Testis (tissue), 3 donors: ENCODE data around the gene EIF4E1B. TPM values are rescaled to one million over a fixed set of nuclear protein-coding genes. Genes with fewer than 3 reads are reported as not detected.
A peak's percentile ranks its signal among the peaks of the same experiment; 100 is the strongest.

Experiments used
- DNase-seq: peaks from one replicate; pipeline ENCODE4 v3.0.0-alpha.2; 2019
- H3K27ac ChIP-seq, 2 donors: fragments of 200-600 bp; sonication (generic); one replicate each; pipeline ENCODE4 v1.5.1; 2019
- H3K27me3 ChIP-seq: fragments of 200-600 bp; sonication (generic); one replicate; pipeline ENCODE4 v1.5.1; 2019
- H3K36me3 ChIP-seq: fragments of 200-600 bp; sonication (generic); one replicate; pipeline ENCODE4 v1.5.1; 2017; ENCODE audit warnings: low read depth; ENCODE audit errors: missing control alignments
- H3K4me1 ChIP-seq: fragments of 200-600 bp; sonication (generic); one replicate; pipeline ENCODE4 v1.5.1; 2019
- H3K4me3 ChIP-seq, 2 donors: fragments of 200-600 bp; sonication (generic); one replicate each; pipeline ENCODE4 v1.5.1; 2017 to 2019
- H3K9me3 ChIP-seq: fragments of 200-600 bp; sonication (generic); one replicate; pipeline ENCODE4 v1.5.1; 2017
- POLR2A ChIP-seq: fragments of 450-650 bp; IDR thresholded peaks from one replicate; pipeline ENCODE4 v1.6.1; 2017; ENCODE audit warnings: antibody characterized with exemption, mild to moderate bottlenecking, moderate library complexity
- WGBS, 2 donors: methylation state at CpG; one replicate each; pipeline ENCODE4 v1.1.5; 2018; 5-methylcytosine and 5-hydroxymethylcytosine counted together
- intact Hi-C: fragments of 100-400 bp; cut with DNase I; formaldehyde crosslinking; loops from one replicate; pipeline ENCODE4 v1.15.1; 2023; ENCODE audit warnings: low total_unique reads
- polyA plus RNA-seq: library from polyadenylated mRNA; stranded (reverse); fragments of 350-450 nt; fragmentation: Illumina TruSeq; extraction: RNeasy Lipid Tissue Mini Kit (QIAGEN cat#74804); gene quantifications from one replicate; pipeline ENCODE4 v1.2.3, GENCODE V29; 2014; ENCODE audit warnings: low read depth, low replicate concordance; ENCODE audit not compliant: insufficient read depth
- total RNA-seq, 2 donors: library from RNA; depleted of rRNA; stranded (reverse); fragments of >200 nt; gene quantifications; one replicate each; pipeline ENCODE4 v1.2.3, GENCODE V29; 2016
- TF ChIP-seq, protein P1 (sequence below), 3 experiments: fragments of 450-650 bp in 2 of 3; fragments of 200-600 bp in 1 of 3; sonication (generic) in 1 of 3; IDR thresholded peaks; one replicate each; pipeline ENCODE4 v1.5.1; 2016 to 2019; ENCODE audit warnings: antibody characterized with exemption in 3 of 3, mild to moderate bottlenecking in 2 of 3, moderate library complexity in 1 of 3

EIF4E1B gene
- total and polyA plus RNA-seq, 3 donors from 2014 or later, result 0.99 to 2.4 (median 1.0) TPM

DNA sequence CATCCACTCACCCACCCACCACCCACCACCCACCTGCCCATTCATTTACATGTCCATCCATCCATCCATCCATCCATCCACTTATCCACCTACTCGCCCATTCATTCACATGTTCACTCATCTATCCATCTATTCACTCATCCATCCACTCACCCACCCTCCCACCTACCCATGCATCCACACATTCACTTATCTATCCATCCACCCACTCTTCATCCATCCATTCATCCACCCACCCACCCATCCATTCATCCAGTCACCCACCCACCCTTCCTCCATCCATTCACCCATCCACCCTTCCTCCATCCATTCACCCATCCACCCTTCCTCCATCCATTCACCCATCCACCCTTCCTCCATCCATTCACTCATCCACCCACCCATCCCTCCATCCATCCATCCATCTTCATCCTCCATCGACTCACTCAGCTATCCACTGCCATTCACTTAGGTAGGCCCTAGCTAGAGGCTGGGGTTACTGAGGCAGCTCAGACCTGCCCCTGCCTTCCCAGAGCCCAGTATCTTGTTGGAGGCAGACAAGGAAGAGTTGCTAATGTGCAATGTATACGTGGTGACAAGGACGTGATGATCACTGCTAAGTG, 29.5 kb downstream of the EIF4E1B start:
- WGBS, 2 donors, result 72 to 81% methylated on average over 3 to 4 of the region's 4 CpGs
- no peak for DNase-seq
- H3K36me3 ChIP-seq, result no peaks in the 10 kb centered on the region
- intact Hi-C loops, result no loop called here
- no peak overlapping the region for H3K4me3 ChIP-seq
- H3K27ac ChIP-seq, result no peak overlapping the region
- no peaks in the 10 kb centered on the region for H3K27me3 ChIP-seq
- no peaks in the 10 kb centered on the region for H3K9me3 ChIP-seq
- no peaks in the 10 kb centered on the region for H3K4me1 ChIP-seq
- no peak for TF ChIP-seq POLR2A
- TF ChIP-seq, protein P1, sequence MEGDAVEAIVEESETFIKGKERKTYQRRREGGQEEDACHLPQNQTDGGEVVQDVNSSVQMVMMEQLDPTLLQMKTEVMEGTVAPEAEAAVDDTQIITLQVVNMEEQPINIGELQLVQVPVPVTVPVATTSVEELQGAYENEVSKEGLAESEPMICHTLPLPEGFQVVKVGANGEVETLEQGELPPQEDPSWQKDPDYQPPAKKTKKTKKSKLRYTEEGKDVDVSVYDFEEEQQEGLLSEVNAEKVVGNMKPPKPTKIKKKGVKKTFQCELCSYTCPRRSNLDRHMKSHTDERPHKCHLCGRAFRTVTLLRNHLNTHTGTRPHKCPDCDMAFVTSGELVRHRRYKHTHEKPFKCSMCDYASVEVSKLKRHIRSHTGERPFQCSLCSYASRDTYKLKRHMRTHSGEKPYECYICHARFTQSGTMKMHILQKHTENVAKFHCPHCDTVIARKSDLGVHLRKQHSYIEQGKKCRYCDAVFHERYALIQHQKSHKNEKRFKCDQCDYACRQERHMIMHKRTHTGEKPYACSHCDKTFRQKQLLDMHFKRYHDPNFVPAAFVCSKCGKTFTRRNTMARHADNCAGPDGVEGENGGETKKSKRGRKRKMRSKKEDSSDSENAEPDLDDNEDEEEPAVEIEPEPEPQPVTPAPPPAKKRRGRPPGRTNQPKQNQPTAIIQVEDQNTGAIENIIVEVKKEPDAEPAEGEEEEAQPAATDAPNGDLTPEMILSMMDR (IDR thresholded peaks at IDR 0.05), result no peak

DNA sequence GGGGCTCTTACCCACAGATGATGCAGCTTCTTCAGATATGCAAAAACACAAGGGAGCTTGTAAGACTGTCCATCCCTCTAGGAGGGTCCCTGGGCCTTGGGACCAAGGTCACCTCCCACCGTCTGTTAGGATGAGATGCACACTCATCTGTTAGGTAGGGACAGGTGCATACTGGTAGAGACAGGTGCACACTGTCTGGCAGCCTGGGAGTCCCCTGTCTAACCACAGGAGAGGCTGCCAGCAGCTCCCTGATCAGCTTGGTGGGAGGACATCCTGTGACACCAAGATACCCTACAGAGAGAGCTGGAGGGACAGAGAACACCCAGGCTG, 30.0 kb downstream of the EIF4E1B start:
- no peaks in the 10 kb centered on the region for H3K4me1 ChIP-seq
- WGBS, 2 donors, result 40 to 80% methylated on average over 1 of the region's 1 CpG

DNA sequence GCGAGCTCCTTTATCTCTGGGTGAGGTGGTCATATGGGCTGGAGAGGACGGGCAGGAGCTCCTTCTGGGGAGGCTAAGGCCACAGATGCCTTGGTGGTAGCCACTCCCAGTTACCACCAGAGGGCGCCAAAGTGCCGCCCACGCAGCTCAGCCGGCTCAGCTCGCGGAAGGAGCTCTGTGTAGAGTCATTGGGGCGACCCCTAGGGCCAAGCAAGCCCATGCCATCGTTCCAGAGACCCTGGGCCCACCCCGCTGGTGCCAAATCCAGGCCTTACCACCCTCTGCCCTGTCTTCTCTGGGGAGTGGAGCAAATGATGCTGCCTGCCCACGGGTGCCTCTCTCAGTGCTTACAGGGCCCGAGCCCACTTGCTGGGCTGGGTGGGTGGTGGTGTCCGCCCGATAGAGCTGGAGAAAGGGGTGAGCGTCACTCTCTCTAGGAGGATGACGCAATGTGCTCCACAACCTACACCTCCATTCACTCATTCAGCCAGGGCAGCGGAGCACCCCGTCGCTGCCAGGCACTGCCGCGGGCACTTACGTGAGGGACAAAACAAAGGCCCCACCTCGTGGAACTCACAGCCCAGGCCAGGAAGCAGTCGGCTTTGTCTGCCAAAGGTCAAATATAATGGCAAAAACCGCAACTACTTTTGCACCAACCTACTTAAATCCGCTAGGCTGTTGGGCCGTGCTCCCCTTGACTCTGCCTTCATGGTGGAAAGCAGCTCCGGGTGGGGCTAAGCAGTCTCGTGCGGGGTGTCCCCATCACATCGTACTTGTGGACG, 30.6 kb downstream of the EIF4E1B start:
- intact Hi-C loops, result no loop called here
- H3K36me3 ChIP-seq, result no peaks in the 10 kb centered on the region

More for the DNA sequence above, 30.0 kb downstream of the EIF4E1B start:
- DNase-seq, result no peak
- Histone ChIP-seq H3K36me3 (no peaks in the 10 kb centered on the region), H3K27ac (no peak overlapping the region), H3K4me3 (no peak overlapping the region), H3K27me3 (no peaks in the 10 kb centered on the region), H3K9me3 (no peaks in the 10 kb centered on the region)
- intact Hi-C loops, result no loop called here
- no peak for TF ChIP-seq POLR2A
- TF ChIP-seq, protein P1 (IDR thresholded peaks at IDR 0.05), result no peak

DNA sequence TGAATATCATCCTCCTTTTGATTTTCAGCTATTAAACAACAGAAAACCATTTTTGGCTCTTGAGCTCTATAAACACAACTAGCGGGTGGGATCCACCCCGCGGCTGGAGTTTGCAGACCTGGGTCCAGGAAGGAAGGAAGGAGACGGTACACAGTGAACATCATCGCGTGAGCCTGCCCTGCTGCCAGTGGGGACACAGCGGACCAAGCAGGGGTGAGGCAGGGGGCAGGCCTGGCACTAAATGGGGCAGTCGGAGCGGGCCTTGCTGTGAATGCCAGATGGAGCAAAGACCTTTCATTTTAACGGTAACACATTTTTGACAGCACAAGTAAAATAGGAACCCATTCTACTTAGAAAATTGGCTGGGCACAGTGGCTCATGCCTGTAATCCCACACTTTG, 31.2 kb downstream of the EIF4E1B start:
- Histone ChIP-seq H3K9me3 (no peaks in the 10 kb centered on the region), H3K27ac (no peak overlapping the region), H3K4me1 (no peaks in the 10 kb centered on the region), H3K36me3 (no peaks in the 10 kb centered on the region), H3K4me3 (peak overlapping the region in 1 of 2 donors; percentile 34), H3K27me3 (no peaks in the 10 kb centered on the region)
- intact Hi-C loops, result no loop called here
- no peak for DNase-seq
- no peak for TF ChIP-seq POLR2A
- TF ChIP-seq, protein P1 (IDR thresholded peaks at IDR 0.05), result no peak
- 67 to 83% methylated on average over 10 of the region's 10 CpGs for WGBS, 2 donors

More for the DNA sequence above, 30.6 kb downstream of the EIF4E1B start:
- H3K4me3 ChIP-seq, result peak overlapping the region in 1 of 2 donors; percentile 34
- no peaks in the 10 kb centered on the region for H3K27me3 ChIP-seq
- H3K4me1 ChIP-seq, result no peaks in the 10 kb centered on the region
- peak; percentile 82 for DNase-seq
- 35 to 47% methylated on average over 11 to 33 of the region's 33 CpGs for WGBS, 2 donors
- H3K9me3 ChIP-seq, result no peaks in the 10 kb centered on the region
- no peak overlapping the region for H3K27ac ChIP-seq
- TF ChIP-seq, protein P1 (IDR thresholded peaks at IDR 0.05), result peak; percentile 78 to 97 (median 93)
- TF ChIP-seq POLR2A, result no peak
